NCI-H345 (cell line): ENCODE measurements around the gene ARRB2.

Experiments
- DNase-seq: peaks from one replicate; lab custom pipeline; 2025; lab: John Stamatoyannopoulos, UW

Gene ARRB2

DNA sequence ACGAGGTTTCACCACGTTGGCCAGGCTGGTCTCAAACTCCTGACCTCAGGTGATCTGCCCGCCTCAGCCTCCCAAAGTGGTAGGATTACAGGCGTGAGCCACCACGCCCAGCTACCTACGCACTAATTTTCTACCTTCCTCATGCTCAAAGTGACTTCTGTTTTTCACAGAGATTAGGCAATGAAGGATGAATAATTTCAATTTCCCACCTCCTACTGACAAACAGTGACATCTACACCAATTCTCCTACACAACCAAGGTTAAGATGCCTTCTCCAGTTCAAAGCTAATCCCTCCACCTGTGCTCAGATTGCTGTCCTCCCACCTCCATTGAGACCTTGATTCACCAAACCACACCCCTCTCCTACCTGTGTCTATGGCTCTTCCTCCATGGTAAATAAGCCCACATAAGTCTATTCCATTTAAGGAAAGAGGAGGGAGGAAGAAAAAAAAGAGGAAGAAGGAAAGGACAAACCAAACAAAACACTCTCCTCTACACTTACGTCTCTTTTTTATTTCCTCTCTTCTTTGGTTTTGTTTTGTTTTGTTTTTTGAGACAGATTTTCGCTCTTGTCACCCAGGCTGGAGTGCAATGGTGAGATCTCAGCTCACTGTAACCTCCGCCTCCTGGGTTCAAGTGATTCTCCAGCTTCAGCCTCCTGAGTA is 15.3 kb downstream of the ARRB2 start:
- no peak for DNase-seq

- DNase-seq: no peak
These were observed 17.7 kb downstream of the ARRB2 start for GRCh38 chr17:4728124-4728523.

DNA sequence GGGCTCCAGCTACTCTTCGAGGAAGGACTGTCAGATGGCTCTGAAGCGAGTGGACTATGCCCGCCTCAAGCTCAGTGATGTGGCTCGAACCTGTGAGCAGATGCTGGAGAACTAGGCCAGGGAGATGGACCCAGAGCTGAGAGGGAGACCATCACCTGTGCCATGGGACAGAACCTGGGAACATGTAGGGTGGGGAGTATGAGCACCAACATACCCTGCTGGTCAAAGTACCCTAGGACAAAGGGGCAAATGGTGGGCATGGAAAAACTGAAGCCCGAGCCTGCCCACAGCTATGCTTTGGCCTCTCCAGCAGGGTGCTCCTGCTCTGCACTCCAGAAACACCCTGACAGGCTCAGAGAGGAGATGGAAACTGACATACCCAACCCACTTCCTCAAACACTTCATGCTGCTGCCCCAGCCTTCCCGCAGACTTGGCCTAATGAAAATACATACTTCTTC is 22.7 kb downstream of the ARRB2 start:
- DNase-seq: no peak

GRCh38 chr17:4734857-4735475 is 24.5 kb downstream of the ARRB2 start:
- no peak for DNase-seq

GRCh38 chr17:4735876-4736651 is 25.6 kb downstream of the ARRB2 start:
- DNase-seq: no peak

DNA sequence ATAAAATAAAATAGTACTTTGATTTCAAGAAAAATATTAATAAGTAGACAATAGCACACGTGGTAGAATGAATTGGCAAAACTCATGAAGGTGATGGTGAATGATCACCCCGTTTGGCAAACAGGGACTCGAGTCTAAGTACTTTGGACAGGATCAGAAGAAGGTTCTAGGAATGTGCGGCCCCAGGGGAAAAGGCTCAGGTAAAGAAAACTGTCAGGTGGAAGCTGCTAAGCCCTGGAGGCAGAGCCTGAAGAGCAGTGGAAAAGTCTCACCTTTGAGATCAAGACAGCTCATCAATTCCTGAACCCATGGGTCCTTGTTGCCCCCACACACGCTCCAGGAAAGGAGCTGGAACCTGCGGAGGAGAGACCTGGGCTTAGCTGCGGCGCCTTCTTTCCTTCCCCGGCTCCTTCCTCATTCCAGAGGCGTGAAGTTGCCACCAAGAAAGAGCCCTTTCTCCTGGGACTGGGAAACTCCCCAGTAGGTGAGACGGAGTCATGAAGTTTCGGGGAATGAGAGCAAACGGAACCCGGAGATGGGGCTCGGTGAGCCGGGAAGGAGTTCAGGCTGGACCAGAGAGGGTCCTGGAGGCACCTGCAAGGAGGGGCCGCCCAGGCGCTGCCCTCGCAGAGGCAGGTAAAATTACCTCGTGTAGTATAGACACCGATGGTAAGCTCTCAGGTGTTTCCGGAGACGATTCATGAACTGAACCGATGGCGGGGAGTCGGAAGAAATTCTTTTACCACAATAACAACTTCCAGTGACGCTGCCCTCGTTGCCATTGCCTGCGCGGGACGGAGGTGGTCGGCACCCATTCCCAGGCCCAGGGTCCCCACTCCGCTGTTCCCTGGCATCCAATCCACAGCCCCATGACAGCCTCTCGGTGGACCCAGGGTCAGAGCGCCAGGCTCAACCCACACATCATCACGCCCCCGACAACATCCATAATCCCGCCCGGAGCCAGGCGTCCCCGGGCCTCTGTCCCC is 28.0 kb downstream of the ARRB2 start:
- no peak for DNase-seq

- DNase-seq: peak; percentile 12
These were observed 28.9 kb downstream of the ARRB2 start, which contains the start of the genes CXCL16 and ZMYND15 for GRCh38 chr17:4739122-4740024. Gene CXCL16 (minus strand): TSS chr17:4739928. CDS start chr17:4739339, 589 bp downstream. Gene ZMYND15 (plus strand): TSS chr17:4739833. CDS start chr17:4740549, 716 bp downstream.

- no peak for DNase-seq
These were observed 29.6 kb downstream of the ARRB2 start for GRCh38 chr17:4740025-4740351.

DNA sequence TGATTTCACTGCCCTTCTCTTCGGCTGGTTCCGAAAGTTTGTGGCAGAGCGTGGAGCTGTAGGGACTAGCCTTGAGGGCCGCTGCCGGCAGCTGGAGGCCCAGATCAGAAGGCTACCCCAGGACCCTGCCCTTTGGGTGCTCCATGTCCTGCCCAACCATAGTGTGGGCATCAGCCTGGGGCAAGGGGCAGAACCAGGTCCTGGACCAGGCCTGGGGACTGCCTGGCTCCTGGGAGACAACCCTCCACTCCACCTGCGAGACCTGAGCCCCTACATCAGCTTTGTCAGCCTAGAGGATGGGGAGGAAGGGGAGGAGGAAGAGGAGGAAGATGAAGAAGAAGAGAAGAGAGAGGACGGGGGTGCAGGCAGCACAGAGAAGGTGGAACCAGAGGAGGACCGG is 30.2 kb downstream of the ARRB2 start:
- DNase-seq: no peak

DNA sequence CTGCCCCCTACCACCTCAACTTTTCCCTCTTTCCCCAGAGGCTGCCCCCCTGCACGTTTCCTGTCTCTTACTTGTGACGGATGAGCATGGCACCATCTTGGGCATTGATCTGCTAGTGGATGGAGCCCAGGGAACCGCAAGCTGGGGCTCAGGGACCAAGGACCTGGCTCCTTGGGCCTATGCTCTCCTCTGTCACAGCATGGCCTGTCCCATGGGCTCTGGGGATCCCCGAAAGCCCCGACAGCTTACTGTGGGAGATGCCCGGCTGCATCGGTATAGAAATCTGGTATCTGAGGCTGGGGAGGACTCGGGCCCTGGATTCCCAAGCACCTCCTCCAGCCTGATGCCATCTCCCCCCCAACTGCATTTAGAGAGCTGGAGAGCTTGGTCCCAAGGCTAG is 31.1 kb downstream of the ARRB2 start:
- no peak for DNase-seq

GRCh38 chr17:4742133-4742532 is 31.7 kb downstream of the ARRB2 start:
- DNase-seq: no peak

GRCh38 chr17:4742629-4743028 is 32.2 kb downstream of the ARRB2 start:
- DNase-seq: no peak

- no peak for DNase-seq
These were observed 32.8 kb downstream of the ARRB2 start for GRCh38 chr17:4743216-4743615.

- no peak for DNase-seq
These were observed 33.5 kb downstream of the ARRB2 start for GRCh38 chr17:4743898-4744297.

GRCh38 chr17:4744999-4745969 is 34.9 kb downstream of the ARRB2 start:
- no peak for DNase-seq

DNA sequence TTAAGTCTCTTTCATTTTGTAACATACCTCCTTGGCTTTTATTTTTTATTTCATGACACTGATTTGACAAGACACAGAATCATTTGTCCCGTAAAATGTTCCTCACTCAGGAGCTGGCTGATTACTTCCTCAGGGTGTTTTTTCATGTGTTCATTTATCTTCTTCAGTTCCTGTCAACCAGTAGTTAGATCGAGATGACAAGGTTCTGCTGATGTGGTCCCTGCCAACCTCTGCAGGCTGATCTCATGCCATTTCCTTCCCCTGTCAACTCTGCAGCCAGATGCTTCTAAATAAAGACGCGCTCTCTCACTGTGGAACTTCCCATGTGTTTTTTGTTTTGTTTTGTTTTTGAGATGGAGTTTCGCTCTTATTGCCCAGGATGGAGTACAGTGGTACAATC is 37.4 kb downstream of the ARRB2 start:
- no peak for DNase-seq

DNA sequence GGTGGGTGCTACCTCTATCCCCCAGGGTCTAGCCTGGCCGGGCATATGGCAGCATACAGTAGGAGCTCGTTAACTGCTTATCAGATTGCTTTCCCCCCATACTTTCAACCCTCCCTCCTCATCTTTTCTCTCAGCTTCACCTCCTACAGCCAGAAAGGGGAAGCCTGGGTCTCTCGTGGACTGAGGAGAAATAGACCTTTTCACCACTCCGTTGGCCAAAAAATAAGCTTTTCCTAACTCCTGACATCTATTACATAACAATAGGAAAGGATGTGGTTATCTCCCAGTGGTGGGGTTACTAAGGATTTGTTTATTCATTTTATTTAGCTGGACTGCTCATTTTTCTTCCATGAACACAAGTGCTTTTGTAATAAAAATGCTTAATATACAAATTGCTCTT is 38.3 kb downstream of the ARRB2 start:
- no peak for DNase-seq

DNA sequence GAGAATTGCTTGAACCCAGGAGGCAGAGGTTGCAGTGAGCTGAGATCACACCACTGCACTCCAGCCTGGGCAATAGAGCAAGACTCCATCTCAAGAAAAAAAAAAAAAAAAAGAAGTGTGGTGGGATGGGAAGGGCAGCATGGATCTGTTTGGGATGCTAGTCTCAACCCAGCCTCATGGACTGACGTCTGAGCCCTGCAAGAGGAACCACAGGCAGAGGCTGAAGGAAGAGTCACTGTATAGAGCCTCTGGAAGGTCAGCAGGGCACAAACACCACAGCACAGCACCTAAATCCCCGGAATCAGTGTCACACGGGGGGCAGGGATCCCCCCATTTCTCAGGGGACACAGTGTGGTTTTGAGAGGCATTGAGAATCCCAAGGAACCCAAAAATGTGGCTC is 40.2 kb downstream of the ARRB2 start:
- no peak for DNase-seq

GRCh38 chr17:4751932-4752331 is 41.5 kb downstream of the ARRB2 start:
- DNase-seq: no peak

- no peak for DNase-seq
These were observed 43.0 kb downstream of the ARRB2 start for GRCh38 chr17:4753392-4753791.
